Aorta (tissue), 5 donors: Measurements from ENCODE around the gene SLC47A1. TPM values are rescaled to one million over a fixed set of nuclear protein-coding genes. Genes with fewer than 3 reads are reported as not detected.
"Not testable (repeated sequence)": the region's sequence is repeated elsewhere in the genome, so short reads cannot be mapped to it uniquely, and the experiment has no call there.

Experiments
- ATAC-seq: fragments of 200-7000 bp; cut with Tn5 transposase; one replicate; pipeline ENCODE4 v1.9.1; 2022; ENCODE audit warnings: moderate library complexity; ENCODE audit not compliant: low FRiP score
- DNase-seq, 2 donors: peaks; one replicate each; pipeline ENCODE4 v3.0.0-alpha.2; 2020
- H3K27ac ChIP-seq, 2 donors: one replicate each; pipeline ENCODE4 v1.5.1; 2013; ENCODE audit warnings: low read length in 2 of 2, mild to moderate bottlenecking in 2 of 2, moderate library complexity in 2 of 2, control low read depth in 1 of 2, inconsistent platforms in 1 of 2, low read depth in 1 of 2
- H3K27me3 ChIP-seq, 2 donors: one replicate each; pipeline ENCODE4 v1.6.1; 2013; ENCODE audit warnings: control low read depth in 1 of 2, low read length in 1 of 2, mild to moderate bottlenecking in 1 of 2, moderate library complexity in 1 of 2; ENCODE audit not compliant: insufficient read depth in 2 of 2, control insufficient read depth in 1 of 2
- H3K36me3 ChIP-seq, 2 donors: one replicate each; pipeline ENCODE4 v1.6.1; 2013; ENCODE audit warnings: control low read depth in 1 of 2, low read length in 1 of 2, mild to moderate bottlenecking in 1 of 2; ENCODE audit not compliant: insufficient read depth in 2 of 2, control insufficient read depth in 1 of 2
- H3K4me1 ChIP-seq, 2 donors: one replicate each; pipeline ENCODE4 v1.6.1; 2013; ENCODE audit warnings: low read length in 2 of 2, control low read depth in 1 of 2, mild to moderate bottlenecking in 1 of 2, moderate library complexity in 1 of 2; ENCODE audit not compliant: insufficient read depth in 2 of 2, control insufficient read depth in 1 of 2
- H3K4me3 ChIP-seq, 2 donors: one replicate each; pipeline ENCODE4 v1.5.1; 2013; ENCODE audit warnings: low read length in 2 of 2, control low read depth in 1 of 2, mild to moderate bottlenecking in 1 of 2
- H3K9me3 ChIP-seq: one replicate; pipeline ENCODE4 v1.6.1; 2013; ENCODE audit warnings: mild to moderate bottlenecking, low read length; ENCODE audit not compliant: control insufficient read depth
- WGBS, 2 donors: extraction: QIAGEN DNeasy Blood & Tissue Kit; methylation state at CpG; one replicate each; pipeline ENCODE4 v1.1.7; 2013; 5-methylcytosine and 5-hydroxymethylcytosine counted together
- intact Hi-C, 2 donors: fragments of 100-400 bp; cut with DNase I; formaldehyde crosslinking; loops; one replicate each; pipeline versions ENCODE4 v1.14.2 to v1.15.0; 2022
- polyA plus RNA-seq, 2 donors: library from polyadenylated mRNA; stranded (reverse); fragments of 200-250 nt; gene quantifications; one replicate each; pipeline ENCODE4 v1.2.3, GENCODE V29; 2013
- total RNA-seq, 2 donors: library from RNA; stranded (reverse); fragmentation: NEBNext Ultra II Directional; extraction: Animal tissue kit (Norgen Biotek cat#: 25700); gene quantifications; one replicate each; pipeline ENCODE4 v1.2.1, GENCODE V29; 2021
- donor health status: healthy with polysubstance abuse.
- donor health status: Bipolar disorder and iron deficiency.
- donor health status: DM: no; HTN: no; CAD: no.
- donor health status: DM: no; HTN: no; CAD: no.
- donor health status: DM: yes; HTN: yes; CAD: no.

The SLC47A1 gene
- total and polyA plus RNA-seq, 4 donors = 3.9 to 7.3 (median 5.8) TPM

DNA sequence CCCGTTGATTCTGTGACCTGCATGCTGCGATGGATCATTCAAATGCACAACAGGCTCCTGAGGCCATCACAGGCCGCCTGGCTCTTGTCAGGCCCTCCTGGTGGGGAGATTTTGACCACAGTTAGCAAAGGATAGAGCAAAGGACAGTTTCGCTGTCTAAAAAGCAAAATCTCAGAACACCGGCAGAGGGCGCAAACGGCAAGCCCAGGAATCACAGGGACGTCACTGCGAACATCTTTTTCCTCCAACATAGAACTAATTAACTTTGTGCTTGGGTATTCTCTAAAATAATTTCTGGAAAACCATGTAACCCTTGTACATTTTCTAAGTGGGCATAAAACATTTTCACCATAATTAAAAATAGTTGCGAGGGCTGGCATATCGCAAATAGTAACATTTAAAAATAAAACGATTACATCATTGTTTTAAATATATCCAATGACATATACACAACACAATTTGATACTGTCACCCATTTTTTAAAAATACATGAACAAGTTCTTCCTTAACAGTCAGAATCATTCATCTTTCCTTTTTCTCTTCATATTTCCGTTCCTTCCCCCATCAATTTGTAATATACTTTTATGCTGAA is 19.7 kb upstream of the SLC47A1 start:
- Histone ChIP-seq H3K36me3 (no peaks in the 10 kb centered on the region), H3K27me3 (no peaks in the 10 kb centered on the region), H3K27ac (peak overlapping the region; percentile 71 to 88), H3K4me1 (no peaks in the 10 kb centered on the region), H3K9me3 (no peaks in the 10 kb centered on the region), H3K4me3 (no peak overlapping the region)
- peak; percentile 90 for ATAC-seq
- WGBS, 2 donors = 1 to 2% methylated on average over 13 of the region's 13 CpGs
- intact Hi-C loops = loop anchor here (2.0 to 5.0 kb wide), 4 partner anchors 33 to 253 kb away; partner anchors contain the start of gene ALDH3A2 (in 1 of the 2)
- DNase-seq = peak; percentile 75 to 86

DNA sequence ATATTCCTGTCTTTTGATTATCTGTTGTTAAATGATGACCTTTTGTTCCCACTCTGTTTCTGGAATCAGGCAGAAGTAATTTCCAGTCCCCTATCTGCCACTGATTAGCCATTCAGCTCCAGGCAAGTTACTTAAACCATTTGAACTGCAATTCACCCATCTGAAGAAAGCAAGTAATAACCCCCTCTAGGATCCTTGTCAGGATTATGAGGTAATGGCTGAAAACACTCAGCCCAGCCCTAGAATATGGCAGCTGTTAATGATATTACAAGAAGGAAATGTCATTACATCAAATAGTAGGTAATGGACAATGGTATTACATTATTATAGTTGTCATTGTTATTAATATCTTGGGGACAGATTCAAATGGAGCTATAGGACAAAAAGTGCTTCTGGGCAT is 16.0 kb upstream of the SLC47A1 start:
- no peak overlapping the region for H3K4me3 ChIP-seq
- no peaks in the 10 kb centered on the region for H3K36me3 ChIP-seq
- no peaks in the 10 kb centered on the region for H3K9me3 ChIP-seq
- ATAC-seq = no peak
- intact Hi-C loops = no loop called here
- H3K27me3 ChIP-seq = no peaks in the 10 kb centered on the region
- H3K4me1 ChIP-seq = no peaks in the 10 kb centered on the region
- H3K27ac ChIP-seq = no peak overlapping the region
- no peak for DNase-seq

DNA sequence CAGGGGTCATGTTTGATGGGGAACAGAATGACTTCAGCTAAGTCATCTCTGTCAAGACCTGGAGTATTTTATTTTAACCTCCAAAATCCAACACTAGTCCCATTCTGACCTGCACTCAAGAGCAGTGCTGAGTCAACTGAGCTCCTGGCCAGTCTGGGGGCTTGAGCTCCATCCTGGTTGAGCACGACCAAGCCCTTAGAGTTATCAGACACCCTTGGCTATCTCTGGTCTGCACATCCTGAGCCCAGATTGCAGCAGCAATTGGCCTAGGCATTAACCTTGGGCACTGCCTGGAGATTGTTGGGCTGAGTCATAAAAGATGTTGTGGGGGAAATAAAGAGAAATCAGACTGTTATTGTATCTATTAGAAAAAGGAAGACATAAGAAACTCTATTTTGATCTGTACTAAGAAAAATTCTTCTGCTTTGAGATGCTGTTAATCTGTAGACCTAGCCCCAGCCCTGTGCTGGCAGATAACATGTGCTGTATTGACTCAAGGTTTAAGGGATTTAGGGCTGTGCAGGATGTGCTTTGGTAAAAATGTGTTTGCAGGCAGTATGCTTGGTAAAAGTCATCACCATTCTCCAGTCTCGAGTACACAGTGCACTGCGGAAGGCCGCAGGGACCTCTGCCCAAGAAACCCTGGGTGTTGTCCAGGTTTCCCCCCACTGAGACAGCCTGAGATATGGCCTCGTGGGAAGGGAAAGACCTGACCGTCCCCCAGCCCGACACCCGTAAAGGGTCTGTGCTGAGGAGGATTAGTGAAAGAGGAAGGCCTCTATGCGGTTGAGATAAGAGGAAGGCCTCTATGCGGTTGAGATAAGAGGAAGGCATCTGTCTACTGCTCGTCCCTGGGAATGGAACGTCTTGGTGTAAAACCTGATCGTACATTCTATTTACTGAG is 14.0 kb upstream of the SLC47A1 start:
- intact Hi-C loops, H3K9me3 ChIP-seq, H3K4me1 ChIP-seq, DNase-seq, ATAC-seq, H3K4me3 ChIP-seq, H3K36me3 ChIP-seq, H3K27ac ChIP-seq, H3K27me3 ChIP-seq: not testable (repeated sequence)
- WGBS, 2 donors = 73 to 82% methylated on average over 13 of the region's 13 CpGs

DNA sequence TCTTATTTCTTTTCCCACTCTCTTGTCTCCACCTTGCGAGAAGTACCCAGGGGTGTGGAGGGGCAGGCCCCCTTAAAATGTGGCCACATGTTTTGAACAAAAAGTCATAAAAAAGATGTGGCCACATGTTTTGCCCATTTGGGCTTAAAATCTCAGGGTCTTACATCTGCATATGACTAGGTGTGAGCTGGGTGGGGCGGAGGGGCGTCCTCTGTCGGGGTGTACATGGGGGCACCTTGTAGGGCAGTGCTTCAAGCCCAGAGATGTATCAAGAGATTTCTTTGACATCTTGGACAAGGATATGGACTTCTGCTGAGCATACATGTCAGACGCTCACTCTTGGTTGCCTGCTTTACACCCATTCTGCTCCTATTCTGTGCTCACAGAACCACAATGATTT is 13.0 kb upstream of the SLC47A1 start:
- WGBS, 2 donors = 95% methylated on average over 5 of the region's 5 CpGs
- intact Hi-C loops = no loop called here
- H3K36me3 ChIP-seq = no peaks in the 10 kb centered on the region
- no peak for ATAC-seq
- no peak for DNase-seq
- no peaks in the 10 kb centered on the region for H3K9me3 ChIP-seq
- no peaks in the 10 kb centered on the region for H3K27me3 ChIP-seq
- no peak overlapping the region for H3K27ac ChIP-seq
- no peak overlapping the region for H3K4me3 ChIP-seq
- no peaks in the 10 kb centered on the region for H3K4me1 ChIP-seq

DNA sequence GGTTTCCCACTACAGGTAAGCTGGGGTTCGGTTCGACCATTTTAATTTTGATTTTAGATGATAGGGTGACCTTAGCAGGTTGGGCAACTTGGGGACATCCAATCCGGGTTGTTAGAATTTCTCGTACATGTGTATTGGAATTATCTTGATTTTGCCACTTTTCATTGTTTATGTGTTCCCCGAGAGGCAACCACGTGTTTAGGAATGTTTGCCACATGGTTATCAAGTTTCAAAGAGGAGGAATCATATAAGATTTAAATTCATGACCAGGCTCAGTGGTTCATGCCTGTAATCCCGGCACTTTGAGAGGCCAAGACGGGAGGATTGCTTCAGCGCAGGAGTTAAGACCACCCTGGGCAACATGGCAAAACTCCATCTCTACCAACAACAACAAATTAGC is 10.0 kb upstream of the SLC47A1 start:
- no peaks in the 10 kb centered on the region for H3K9me3 ChIP-seq
- intact Hi-C loops = no loop called here
- no peak overlapping the region for H3K27ac ChIP-seq

DNA sequence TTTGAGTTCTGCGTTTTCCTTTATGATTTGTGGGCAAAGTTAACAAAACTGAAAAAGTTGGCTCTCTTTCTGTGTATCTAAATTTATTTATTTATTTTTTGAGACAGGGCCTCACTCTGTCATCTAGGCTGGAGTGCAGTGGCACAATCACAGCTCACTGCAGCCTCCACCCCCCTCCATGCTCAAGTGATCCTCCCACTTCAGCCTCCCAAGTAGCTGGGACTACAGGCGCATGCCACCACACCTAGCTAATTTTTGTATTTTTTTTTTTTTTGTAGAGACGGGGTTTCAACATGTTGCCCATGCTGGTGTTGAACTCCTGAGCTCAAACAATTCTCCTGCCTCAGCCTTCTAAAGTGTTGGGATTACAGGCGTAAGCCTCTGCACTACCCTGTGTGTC is 6.7 kb upstream of the SLC47A1 start:
- not testable (repeated sequence) for H3K4me3 ChIP-seq, DNase-seq, H3K27me3 ChIP-seq, H3K9me3 ChIP-seq, ATAC-seq, H3K4me1 ChIP-seq, H3K36me3 ChIP-seq, H3K27ac ChIP-seq
- intact Hi-C loops = loop anchor here in 1 of 2 donors (1.0 kb wide), 1 partner anchor 51 kb away; no protein-coding TSS in a partner anchor
- 75 to 89% methylated on average over 4 of the region's 4 CpGs for WGBS, 2 donors

More for the DNA sequence above, 10.0 kb upstream of the SLC47A1 start:
- WGBS, 2 donors = 90 to 93% methylated on average over 9 of the region's 9 CpGs
- ATAC-seq = no peak
- Histone ChIP-seq H3K36me3 (no peaks in the 10 kb centered on the region), H3K4me1 (no peaks in the 10 kb centered on the region), H3K27me3 (no peaks in the 10 kb centered on the region), H3K4me3 (no peak overlapping the region)
- no peak for DNase-seq

DNA sequence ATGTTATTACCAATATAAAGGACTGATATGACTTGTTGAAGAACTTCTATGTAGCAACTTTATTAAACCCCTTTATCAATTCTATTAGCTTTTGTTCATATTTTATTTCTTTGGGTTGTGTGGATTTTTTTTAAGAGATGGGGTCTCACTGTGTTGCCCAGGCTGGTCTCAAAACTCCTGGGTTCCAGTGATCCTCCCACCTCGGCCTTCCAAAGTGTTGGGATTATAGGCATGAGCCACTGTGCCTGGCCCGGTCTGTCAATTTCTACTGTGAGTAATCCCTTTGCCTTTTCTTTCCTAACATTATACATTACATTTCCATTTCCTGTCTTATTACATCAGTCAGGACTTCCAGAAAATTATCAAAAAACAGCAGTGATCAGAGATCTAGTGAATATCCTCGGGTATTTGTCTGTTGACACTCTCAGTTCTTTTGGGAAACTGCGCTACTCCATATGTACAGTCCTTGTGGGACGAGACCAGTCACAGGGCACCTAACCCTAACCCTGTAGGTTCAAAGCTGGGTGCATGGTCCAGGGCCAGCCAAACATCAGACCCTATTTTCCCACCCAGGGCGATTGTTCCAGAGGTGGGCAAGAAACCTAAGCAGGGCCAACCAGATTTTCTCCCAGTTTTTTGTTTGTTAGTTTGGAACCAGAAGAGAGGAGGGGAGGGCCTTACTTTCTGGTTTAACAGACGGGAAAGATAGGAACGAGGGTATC is 1.7 kb upstream of the SLC47A1 start:
- H3K27me3 ChIP-seq = no peaks in the 10 kb centered on the region
- ATAC-seq (no peak), DNase-seq (peak in 1 of 2 donors; percentile 36)
- no peak overlapping the region for H3K4me3 ChIP-seq
- 93 to 95% methylated on average over 8 of the region's 8 CpGs for WGBS, 2 donors
- H3K4me1 ChIP-seq = no peaks in the 10 kb centered on the region
- no peak overlapping the region for H3K27ac ChIP-seq
- no peaks in the 10 kb centered on the region for H3K9me3 ChIP-seq
- intact Hi-C loops = no loop called here
- no peaks in the 10 kb centered on the region for H3K36me3 ChIP-seq

DNA sequence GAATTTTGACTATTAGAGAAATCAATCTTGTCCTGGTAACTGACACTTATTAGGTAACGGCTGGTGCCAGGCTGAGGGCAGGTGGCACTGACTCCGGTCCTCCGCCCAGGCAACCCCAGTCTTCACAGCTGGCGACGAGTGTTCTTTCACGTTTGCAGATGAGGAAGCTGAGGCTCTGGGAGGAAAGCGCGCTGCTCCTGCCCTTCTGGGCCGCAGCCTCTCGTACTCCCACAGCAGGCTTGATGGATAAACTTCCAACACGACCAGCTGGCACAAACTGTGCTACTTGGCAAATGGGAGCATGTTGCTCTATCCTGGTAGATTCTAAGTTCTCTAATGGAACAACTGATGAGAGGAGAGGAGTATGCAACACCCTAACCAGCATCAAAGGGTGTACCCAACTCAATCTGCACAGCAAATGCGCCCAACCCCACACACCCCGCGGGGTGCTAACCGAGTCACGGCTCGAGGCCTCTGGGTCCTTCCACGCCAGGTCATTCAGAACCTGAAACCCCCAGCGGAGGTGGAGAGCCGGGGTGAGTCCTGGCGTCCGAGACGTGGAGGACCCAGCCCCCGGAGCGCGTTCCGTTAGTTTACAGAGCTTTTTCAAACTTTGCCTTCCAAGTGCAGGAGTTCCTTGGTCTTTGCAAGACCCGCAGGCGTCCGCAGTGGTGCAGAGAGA is 477 bp upstream of the SLC47A1 start:
- Histone ChIP-seq H3K27ac (no peak overlapping the region), H3K4me1 (no peaks in the 10 kb centered on the region), H3K27me3 (no peaks in the 10 kb centered on the region), H3K4me3 (peak overlapping the region; percentile 63 to 65), H3K36me3 (no peaks in the 10 kb centered on the region), H3K9me3 (no peaks in the 10 kb centered on the region)
- no peak for ATAC-seq
- WGBS, 2 donors = 40 to 45% methylated on average over 30 of the region's 30 CpGs
- intact Hi-C loops = no loop called here
- DNase-seq = no peak
